Heart left ventricle (tissue), 16 donors: ENCODE measurements around the gene FBXL17. TPM values are rescaled to one million over a fixed set of nuclear protein-coding genes. Genes with fewer than 3 reads are reported as not detected.

ENCODE experiments used
- ATAC-seq, 4 donors: fragments of 200-7000 bp; cut with Tn5 transposase; one replicate each; pipeline ENCODE4 v1.9.1; 2020 to 2022; ENCODE audit warnings: moderate library complexity in 4 of 4, mild to moderate bottlenecking in 3 of 4, moderate number of reproducible peaks in 1 of 4
- DNase-seq, 5 donors: peaks; one replicate each; pipeline ENCODE4 v3.0.0-alpha.2; 2020
- H3K27ac ChIP-seq, 12 donors: fragments of 200-600 bp; sonication (generic) in 4 of 12; one replicate each; pipeline versions ENCODE4 v1.5.0 to v1.8.0; 2016 to 2022; ENCODE audit warnings: mild to moderate bottlenecking in 2 of 12
- H3K27me3 ChIP-seq, 9 donors: fragments of 200-600 bp; sonication (generic) in 2 of 9; one replicate each; pipeline versions ENCODE4 v1.5.1 to v1.8.0; 2016 to 2022; ENCODE audit warnings: mild to moderate bottlenecking in 3 of 9
- H3K36me3 ChIP-seq, 9 donors: fragments of 200-600 bp; sonication (generic) in 2 of 9; one replicate each; pipeline versions ENCODE4 v1.5.0 to v1.8.0; 2018 to 2022; ENCODE audit warnings: mild to moderate bottlenecking in 2 of 9
- H3K4me1 ChIP-seq, 12 donors: fragments of 200-600 bp; sonication (generic) in 4 of 12; one replicate each; pipeline versions ENCODE4 v1.5.0 to v1.8.0; 2016 to 2022; ENCODE audit warnings: mild to moderate bottlenecking in 3 of 12
- H3K4me3 ChIP-seq, 12 donors: fragments of 200-600 bp; sonication (generic) in 4 of 12; one replicate each; pipeline versions ENCODE4 v1.5.0 to v1.8.0; 2017 to 2022; ENCODE audit warnings: mild to moderate bottlenecking in 9 of 12, moderate library complexity in 4 of 12
- H3K9me3 ChIP-seq, 12 donors: fragments of 200-600 bp; sonication (generic) in 4 of 12; one replicate each; pipeline versions ENCODE4 v1.5.0 to v1.8.0; 2016 to 2022; ENCODE audit warnings: mild to moderate bottlenecking in 1 of 12
- POLR2A ChIP-seq, 2 donors: fragments of 450-650 bp; IDR thresholded peaks; one replicate each; pipeline ENCODE4 v1.6.1; 2017; ENCODE audit warnings: antibody characterized with exemption in 2 of 2, mild to moderate bottlenecking in 2 of 2, moderate library complexity in 2 of 2
- WGBS, 4 donors: extraction: QIAGEN DNeasy Blood & Tissue Kit in 2 of 4; methylation state at CpG; one replicate each; pipeline versions ENCODE4 v1.1.5 to v1.1.7; 2013 to 2018; 5-methylcytosine and 5-hydroxymethylcytosine counted together
- intact Hi-C, 10 donors: fragments of 100-400 bp; cut with DNase I; formaldehyde crosslinking; loops; one replicate each; pipeline versions ENCODE4 v1.11.1 to v1.14.2; 2022
- polyA plus RNA-seq, 2 donors: library from polyadenylated mRNA; stranded (reverse); fragments of 200-250 nt; gene quantifications; one replicate each; pipeline ENCODE4 v1.2.3, GENCODE V29; 2013
- total RNA-seq, 9 donors: library from RNA; depleted of rRNA in 2 of 9; stranded (reverse); fragments of >200 nt in 2 of 9; fragmentation: NEBNext Ultra II Directional in 3 of 9; extraction: Animal tissue kit (Norgen Biotek cat#: 25700) in 3 of 9; gene quantifications; one replicate each; pipeline versions ENCODE4 v1.1.0 to v1.2.4, GENCODE V29; 2016 to 2023
- TF ChIP-seq, protein P1 (sequence below), 12 donors: fragments of 200-600 bp; sonication (generic) in 4 of 12; IDR thresholded peaks; one replicate each; pipeline versions ENCODE4 v1.5.0 to v1.8.0; 2018 to 2022; ENCODE audit warnings: antibody characterized with exemption in 12 of 12, mild to moderate bottlenecking in 5 of 12
- donor health status: ischemic (EF 13 %, LVEDD 7.1; RV severe dilation, severe dysfunction).
- donor health status: healthy with polysubstance abuse.
- donor health status: DM: no; HTN: yes; CAD: no.
- donor health status: DM: no; HTN: no; CAD: no.
- donor health status: ischemic (EF 25% LVEDD 6.9; RV normal size, moderate dysfunction).
- donor health status: ischemic (EF 25% LVEDD 5.7; RV mildly dilated, moderate dysfunction).
- donor health status: healthy.
- donor health status: DM: yes; HTN: yes; CAD: no.
- donor health status: ischemic (EF 35%, LVEDD 5.7; RV mildly dilated, moderate dysfunction).
- donor health status: nonischemic (EF 11% LVEDD 7.7; RV severe dilation, severe dysfunction).
- donor health status: DM: yes; HTN: yes; CAD: no.
- donor health status: PGD.
- donor health status: ischemic (EF 29% LVEDD 5.4; RV normal size, mild dysfunction).
- donor health status: nonischemic (EF 23%, LVEDD 6.1; RV moderate dilation, normal function).

Gene FBXL17
- total and polyA plus RNA-seq, 11 donors, result 10.2 to 39.4 (median 33.1) TPM

DNA sequence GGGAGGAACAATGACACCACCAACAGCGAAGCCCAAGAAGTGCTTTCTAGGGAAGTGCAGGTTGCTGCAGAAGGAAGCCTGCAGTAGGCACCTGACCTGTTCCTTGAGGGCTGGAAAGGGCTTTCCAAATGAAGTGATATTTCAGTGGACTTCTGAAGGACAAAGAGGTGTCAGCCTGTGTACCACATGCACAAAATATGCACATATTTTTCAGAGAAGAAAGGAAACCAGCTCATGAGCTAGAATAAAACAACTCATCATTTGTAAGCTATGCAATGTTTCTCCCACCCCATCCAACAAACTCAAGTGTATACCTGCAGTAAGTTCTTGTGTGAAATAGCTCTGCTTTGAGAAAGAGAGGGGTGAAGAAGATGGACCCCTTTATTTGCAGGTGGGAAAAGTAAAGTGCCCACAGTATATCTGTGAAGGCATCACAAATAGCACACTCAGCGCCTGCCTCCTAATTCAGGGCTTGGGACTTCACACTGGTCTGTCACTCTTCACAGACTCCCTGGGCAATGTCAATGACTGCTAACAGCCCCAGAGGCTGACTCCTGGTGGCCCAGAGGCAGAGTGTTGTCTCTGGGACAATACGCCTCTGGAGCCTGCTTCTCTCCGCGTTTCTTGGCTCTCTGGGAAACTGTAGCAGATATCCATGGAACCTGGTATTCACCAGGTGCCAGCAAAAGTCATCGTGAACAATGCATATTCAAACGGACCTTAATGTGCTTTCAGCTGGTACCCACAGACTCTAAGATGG, 513.1 kb downstream of the FBXL17 start:
- intact Hi-C loops, result no loop called here
- Histone ChIP-seq H3K27me3 (no peaks in the 10 kb centered on the region), H3K4me3 (no peak overlapping the region), H3K27ac (no peak overlapping the region), H3K36me3 (no peaks in the 10 kb centered on the region), H3K4me1 (no peaks in the 10 kb centered on the region), H3K9me3 (no peaks in the 10 kb centered on the region)
- ATAC-seq (peak in 1 of 4 donors; percentile 26), DNase-seq (no peak)
- 76 to 85% (median 84%) methylated on average over 7 of the region's 7 CpGs for WGBS, 4 donors
- TF ChIP-seq POLR2A (IDR thresholded peaks at IDR 0.05), result no peak
- TF ChIP-seq, protein P1, sequence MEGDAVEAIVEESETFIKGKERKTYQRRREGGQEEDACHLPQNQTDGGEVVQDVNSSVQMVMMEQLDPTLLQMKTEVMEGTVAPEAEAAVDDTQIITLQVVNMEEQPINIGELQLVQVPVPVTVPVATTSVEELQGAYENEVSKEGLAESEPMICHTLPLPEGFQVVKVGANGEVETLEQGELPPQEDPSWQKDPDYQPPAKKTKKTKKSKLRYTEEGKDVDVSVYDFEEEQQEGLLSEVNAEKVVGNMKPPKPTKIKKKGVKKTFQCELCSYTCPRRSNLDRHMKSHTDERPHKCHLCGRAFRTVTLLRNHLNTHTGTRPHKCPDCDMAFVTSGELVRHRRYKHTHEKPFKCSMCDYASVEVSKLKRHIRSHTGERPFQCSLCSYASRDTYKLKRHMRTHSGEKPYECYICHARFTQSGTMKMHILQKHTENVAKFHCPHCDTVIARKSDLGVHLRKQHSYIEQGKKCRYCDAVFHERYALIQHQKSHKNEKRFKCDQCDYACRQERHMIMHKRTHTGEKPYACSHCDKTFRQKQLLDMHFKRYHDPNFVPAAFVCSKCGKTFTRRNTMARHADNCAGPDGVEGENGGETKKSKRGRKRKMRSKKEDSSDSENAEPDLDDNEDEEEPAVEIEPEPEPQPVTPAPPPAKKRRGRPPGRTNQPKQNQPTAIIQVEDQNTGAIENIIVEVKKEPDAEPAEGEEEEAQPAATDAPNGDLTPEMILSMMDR (IDR thresholded peaks at IDR 0.05), result no peak

DNA sequence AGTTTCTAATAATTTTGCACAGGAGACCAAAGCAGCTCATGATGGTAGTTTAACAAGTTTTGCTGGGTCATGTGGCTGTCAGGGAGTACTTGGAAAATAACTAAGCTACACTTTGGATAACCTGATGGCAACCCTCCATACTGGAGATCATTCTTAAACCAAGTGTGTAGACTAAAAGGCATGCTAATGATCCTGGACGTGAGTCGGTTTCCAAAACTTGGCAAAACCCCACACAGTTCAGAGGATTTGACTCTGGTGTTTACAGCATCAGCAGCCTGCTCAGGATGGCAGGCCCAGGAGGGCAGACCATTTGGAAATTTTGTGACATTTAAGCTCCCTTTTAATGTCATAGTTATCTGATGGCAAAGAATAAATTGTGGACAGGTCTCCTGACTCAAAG, 514.6 kb downstream of the FBXL17 start:
- Histone ChIP-seq H3K27ac (no peak overlapping the region), H3K27me3 (no peaks in the 10 kb centered on the region), H3K4me1 (no peaks in the 10 kb centered on the region), H3K9me3 (no peaks in the 10 kb centered on the region), H3K36me3 (no peaks in the 10 kb centered on the region), H3K4me3 (no peak overlapping the region)
- ATAC-seq (no peak), DNase-seq (no peak)
- no peak for TF ChIP-seq POLR2A (IDR thresholded peaks at IDR 0.05)
- 74 to 86% (median 80%) methylated on average over 2 of the region's 2 CpGs for WGBS, 4 donors
- intact Hi-C loops, result no loop called here

DNA sequence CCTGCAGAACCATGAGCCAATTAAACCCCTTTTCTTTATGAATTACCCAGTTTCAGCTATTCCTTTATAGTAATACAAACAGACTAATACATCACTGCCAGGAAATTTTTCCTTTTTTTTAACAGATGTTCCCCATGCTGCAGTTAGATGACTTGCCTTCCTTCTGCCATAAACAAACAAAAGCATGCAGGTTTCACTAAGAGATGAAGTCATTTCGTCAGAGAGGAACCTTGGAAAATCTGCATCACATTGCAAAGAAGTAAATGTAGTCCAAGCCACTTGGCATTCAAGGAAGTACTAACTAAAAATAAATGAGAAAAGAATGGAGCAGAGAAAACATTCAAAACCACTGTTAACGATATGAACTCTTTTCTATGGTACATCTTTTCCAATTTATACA, 517.1 kb downstream of the FBXL17 start:
- ATAC-seq, result no peak
- Histone ChIP-seq H3K4me3 (no peak overlapping the region), H3K9me3 (no peaks in the 10 kb centered on the region), H3K36me3 (peaks cover 0 to 10% (median 3%) of the 10 kb centered on the region in 9 donors), H3K4me1 (no peaks in the 10 kb centered on the region), H3K27ac (no peak overlapping the region), H3K27me3 (no peaks in the 10 kb centered on the region)
- no peak for DNase-seq
- intact Hi-C loops, result no loop called here
- 60 to 86% (median 69%) methylated on average over 2 of the region's 2 CpGs for WGBS, 4 donors
- TF ChIP-seq, protein P1 (IDR thresholded peaks at IDR 0.05), result no peak
- TF ChIP-seq POLR2A (IDR thresholded peaks at IDR 0.05), result no peak

DNA sequence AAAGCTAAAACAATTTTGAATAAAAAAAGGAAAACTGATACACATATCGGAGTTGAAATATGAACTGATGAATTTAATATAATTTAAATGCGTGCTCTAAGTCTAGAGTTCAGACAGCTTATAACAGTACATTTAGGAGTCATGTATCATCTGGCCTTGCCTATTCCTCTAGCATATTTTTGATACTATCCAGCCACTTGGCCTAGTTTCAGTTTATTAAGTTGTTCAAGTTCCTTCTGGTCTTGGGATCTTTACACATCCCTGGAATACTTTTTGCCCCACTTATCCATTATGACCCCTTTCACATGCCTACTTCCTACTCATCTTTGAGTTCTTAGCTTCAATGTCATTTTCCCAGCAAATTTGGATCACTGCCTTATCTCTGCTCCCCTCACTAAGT, 518.8 kb downstream of the FBXL17 start:
- H3K36me3 ChIP-seq, result peaks cover 0 to 10% (median 3%) of the 10 kb centered on the region in 9 donors
- no peaks in the 10 kb centered on the region for H3K27me3 ChIP-seq
- no peaks in the 10 kb centered on the region for H3K4me1 ChIP-seq
- no peak overlapping the region for H3K4me3 ChIP-seq
- H3K9me3 ChIP-seq, result no peaks in the 10 kb centered on the region
- no peak overlapping the region for H3K27ac ChIP-seq
- intact Hi-C loops, result no loop called here
- ATAC-seq, result no peak
- TF ChIP-seq POLR2A (IDR thresholded peaks at IDR 0.05), result no peak
- TF ChIP-seq, protein P1 (IDR thresholded peaks at IDR 0.05), result no peak
- WGBS, 4 donors, result 97 to 98% (median 97%) methylated on average over 2 of the region's 2 CpGs
- DNase-seq, result no peak

DNA sequence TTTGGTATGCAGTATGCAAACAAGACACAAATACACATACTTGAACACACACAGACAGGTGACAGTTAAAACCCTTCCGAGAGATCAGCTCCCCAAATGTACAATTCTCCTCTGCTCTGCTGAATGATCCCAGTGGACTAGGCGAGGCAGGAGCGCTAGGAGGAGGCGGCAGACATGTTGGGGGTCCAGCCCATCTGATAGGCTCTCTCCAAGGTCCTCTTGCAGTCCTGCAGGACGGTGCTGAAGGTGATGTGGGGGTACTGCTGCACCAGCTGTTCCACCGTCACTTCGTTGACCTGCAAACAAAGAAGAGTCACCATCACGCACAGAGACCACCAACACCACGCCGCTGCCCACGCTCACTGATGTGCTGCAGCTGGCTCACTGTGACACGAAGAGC, 520.3 kb downstream of the FBXL17 start:
- intact Hi-C loops, result no loop called here
- 89 to 95% (median 91%) methylated on average over 12 of the region's 12 CpGs for WGBS, 4 donors

More for the DNA sequence above, 520.3 kb downstream of the FBXL17 start:
- ATAC-seq (no peak), DNase-seq (no peak)
- Histone ChIP-seq H3K27ac (no peak overlapping the region), H3K9me3 (no peaks in the 10 kb centered on the region), H3K4me3 (no peak overlapping the region), H3K36me3 (peaks cover 0 to 10% (median 3%) of the 10 kb centered on the region in 9 donors), H3K4me1 (no peaks in the 10 kb centered on the region), H3K27me3 (no peaks in the 10 kb centered on the region)
- TF ChIP-seq POLR2A (IDR thresholded peaks at IDR 0.05), result no peak
- TF ChIP-seq, protein P1 (IDR thresholded peaks at IDR 0.05), result no peak
